Osteoblast (primary cell): Measurements from ENCODE around the gene EXOC2. TPM values are rescaled to one million over a fixed set of nuclear protein-coding genes. Genes with fewer than 3 reads are reported as not detected.

Experiments used
- DNase-seq: peaks from one replicate; pipeline ENCODE4 v3.0.0; 2011; ENCODE audit warnings: low spot score, mixed read lengths; ENCODE audit not compliant: insufficient read length; ENCODE audit errors: missing footprints
- H2AFZ ChIP-seq: 2 replicates; pipeline ENCODE4 v1.6.0; 2011; ENCODE audit warnings: mild to moderate bottlenecking, low read length
- H3K27ac ChIP-seq: 2 replicates; pipeline ENCODE4 v1.5.1; 2011; ENCODE audit warnings: mild to moderate bottlenecking, low read depth, low read length, moderate library complexity
- H3K27me3 ChIP-seq: 2 replicates; pipeline ENCODE4 v1.6.0; 2012; ENCODE audit warnings: mild to moderate bottlenecking, control low read depth, inconsistent platforms, low read length, moderate library complexity; ENCODE audit not compliant: insufficient read depth
- H3K36me3 ChIP-seq: 2 replicates; pipeline ENCODE4 v1.5.1; 2011; ENCODE audit warnings: mild to moderate bottlenecking, low read length, control low read depth, moderate library complexity; ENCODE audit not compliant: insufficient read depth
- H3K4me1 ChIP-seq: 2 replicates; pipeline ENCODE4 v1.5.1; 2011; ENCODE audit warnings: mild to moderate bottlenecking, low read length, control low read depth, moderate library complexity; ENCODE audit not compliant: insufficient read depth
- H3K4me2 ChIP-seq: 2 replicates; pipeline ENCODE4 v1.6.0; 2011; ENCODE audit warnings: mild to moderate bottlenecking, low read length; ENCODE audit not compliant: insufficient read depth
- H3K4me3 ChIP-seq: fragments of 200-600 bp; sonication (generic); 3 replicates; pipeline ENCODE4 v1.5.1; 2012; ENCODE audit warnings: mild to moderate bottlenecking, low read length, inconsistent platforms; ENCODE audit not compliant: insufficient read depth
- H3K79me2 ChIP-seq: 2 replicates; pipeline ENCODE4 v1.6.0; 2012; ENCODE audit warnings: mild to moderate bottlenecking, low read length, control low read depth, inconsistent platforms; ENCODE audit not compliant: insufficient read depth
- H3K9me3 ChIP-seq: 2 replicates; pipeline ENCODE4 v1.5.1; 2011; ENCODE audit warnings: low read depth, low read length, control low read depth
- H4K20me1 ChIP-seq: 2 replicates; pipeline ENCODE4 v1.6.0; 2012; ENCODE audit warnings: mild to moderate bottlenecking, low read length, control low read depth; ENCODE audit not compliant: insufficient read depth
- total RNA-seq: library from RNA; depleted of rRNA; stranded (reverse); fragments of >200 nt; gene quantifications from 2 replicates; pipeline ENCODE4 v1.2.3, GENCODE V29; 2012
- TF ChIP-seq, protein P1 (sequence below): IDR thresholded peaks from 2 replicates; pipeline ENCODE4 v1.5.1; 2011; ENCODE audit warnings: mild to moderate bottlenecking, low read depth, low read length, moderate library complexity; ENCODE audit errors: extremely low read depth

EXOC2 gene
- total RNA-seq, 1 donor, result 19.5 TPM

GRCh38 chr6:684831-685636 is 7.9 kb downstream of the EXOC2 start:
- Histone ChIP-seq H3K4me2 (peak overlapping the region; percentile 79), H3K27ac (peak overlapping the region; percentile 50), H3K27me3 (no peaks in the 10 kb centered on the region), H3K4me3 (no peak overlapping the region), H2AFZ (no peak overlapping the region), H4K20me1 (peaks cover 5% of the 10 kb centered on the region), H3K4me1 (peaks cover 38% of the 10 kb centered on the region), H3K9me3 (no peaks in the 10 kb centered on the region), H3K79me2 (peaks cover 78% of the 10 kb centered on the region), H3K36me3 (peaks cover 2% of the 10 kb centered on the region)
- TF ChIP-seq, protein P1, sequence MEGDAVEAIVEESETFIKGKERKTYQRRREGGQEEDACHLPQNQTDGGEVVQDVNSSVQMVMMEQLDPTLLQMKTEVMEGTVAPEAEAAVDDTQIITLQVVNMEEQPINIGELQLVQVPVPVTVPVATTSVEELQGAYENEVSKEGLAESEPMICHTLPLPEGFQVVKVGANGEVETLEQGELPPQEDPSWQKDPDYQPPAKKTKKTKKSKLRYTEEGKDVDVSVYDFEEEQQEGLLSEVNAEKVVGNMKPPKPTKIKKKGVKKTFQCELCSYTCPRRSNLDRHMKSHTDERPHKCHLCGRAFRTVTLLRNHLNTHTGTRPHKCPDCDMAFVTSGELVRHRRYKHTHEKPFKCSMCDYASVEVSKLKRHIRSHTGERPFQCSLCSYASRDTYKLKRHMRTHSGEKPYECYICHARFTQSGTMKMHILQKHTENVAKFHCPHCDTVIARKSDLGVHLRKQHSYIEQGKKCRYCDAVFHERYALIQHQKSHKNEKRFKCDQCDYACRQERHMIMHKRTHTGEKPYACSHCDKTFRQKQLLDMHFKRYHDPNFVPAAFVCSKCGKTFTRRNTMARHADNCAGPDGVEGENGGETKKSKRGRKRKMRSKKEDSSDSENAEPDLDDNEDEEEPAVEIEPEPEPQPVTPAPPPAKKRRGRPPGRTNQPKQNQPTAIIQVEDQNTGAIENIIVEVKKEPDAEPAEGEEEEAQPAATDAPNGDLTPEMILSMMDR, result no peak
- peak; percentile 67 for DNase-seq

DNA sequence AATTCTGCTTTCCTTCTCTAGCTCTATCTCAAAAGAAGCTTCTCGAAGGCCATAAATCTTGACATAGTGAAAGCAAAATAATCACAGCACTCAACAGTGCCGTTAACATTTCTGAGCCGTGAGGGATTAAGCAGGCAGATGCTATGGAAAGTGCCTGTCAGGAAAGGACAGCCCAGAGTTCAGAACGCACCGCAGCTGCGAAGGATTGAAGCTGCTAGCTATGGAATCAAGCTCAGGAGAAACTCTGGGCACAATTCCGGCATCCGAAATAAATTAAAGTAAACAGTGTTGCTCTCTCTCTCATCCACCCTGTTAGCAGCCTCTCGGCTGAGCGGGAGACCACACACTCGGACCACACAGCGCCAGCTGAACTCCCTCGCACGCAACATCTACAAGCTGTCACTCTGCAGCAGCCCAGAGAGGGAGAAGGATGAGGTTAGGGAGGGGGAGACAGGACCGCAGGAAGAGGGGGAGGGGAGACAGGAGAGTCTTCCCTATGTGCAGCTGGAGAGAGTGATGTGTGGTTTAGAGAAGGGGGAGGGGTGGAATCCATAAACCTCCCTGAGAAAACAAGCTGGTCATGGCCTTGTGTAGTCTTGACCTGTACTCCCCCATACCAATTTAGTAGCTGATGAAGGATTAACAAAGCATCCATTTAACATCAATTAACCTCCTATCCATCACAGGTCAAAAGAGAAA is 9.0 kb downstream of the EXOC2 start:
- H3K4me1 ChIP-seq, result peaks cover 38% of the 10 kb centered on the region
- no peaks in the 10 kb centered on the region for H3K9me3 ChIP-seq
- peaks cover 76% of the 10 kb centered on the region for H3K79me2 ChIP-seq
- TF ChIP-seq, protein P1, result no peak
- no peaks in the 10 kb centered on the region for H3K27me3 ChIP-seq
- H3K36me3 ChIP-seq, result no peaks in the 10 kb centered on the region
- peaks cover 5% of the 10 kb centered on the region for H4K20me1 ChIP-seq
- peak; percentile 79 for DNase-seq
- H3K4me3 ChIP-seq, result peak overlapping the region; percentile 57
- peak overlapping the region; percentile 16 for H2AFZ ChIP-seq
- H3K4me2 ChIP-seq, result peak overlapping the region; percentile 79
- peak overlapping the region; percentile 50 for H3K27ac ChIP-seq

GRCh38 chr6:680666-681340 is 12.1 kb downstream of the EXOC2 start:
- Histone ChIP-seq H3K79me2 (peaks cover 73% of the 10 kb centered on the region), H2AFZ (no peak overlapping the region), H3K4me1 (peaks cover 34% of the 10 kb centered on the region), H3K4me3 (no peak overlapping the region), H3K4me2 (no peak overlapping the region), H4K20me1 (peaks cover 10% of the 10 kb centered on the region), H3K9me3 (no peaks in the 10 kb centered on the region), H3K27ac (no peak overlapping the region), H3K36me3 (no peaks in the 10 kb centered on the region), H3K27me3 (no peaks in the 10 kb centered on the region)
- TF ChIP-seq, protein P1, result no peak
- no peak for DNase-seq
